HT-29 (cell line): ENCODE results near the gene SLC16A5. TPM values are rescaled to one million over a fixed set of nuclear protein-coding genes. Genes with fewer than 3 reads are reported as not detected.

Experiments
- DNase-seq: peaks from one replicate; pipeline ENCODE4 v3.0.0-alpha.2; 2015; ENCODE audit warnings: low spot score
- total RNA-seq: library from RNA; depleted of rRNA; stranded (reverse); fragments of >200 nt; shearing (Covaris generic); gene quantifications from 2 replicates; pipeline ENCODE4 v1.2.3, GENCODE V29; 2014

The SLC16A5 gene
- total RNA-seq, 1 experiment from 2014 or later, result 264 TPM

DNA sequence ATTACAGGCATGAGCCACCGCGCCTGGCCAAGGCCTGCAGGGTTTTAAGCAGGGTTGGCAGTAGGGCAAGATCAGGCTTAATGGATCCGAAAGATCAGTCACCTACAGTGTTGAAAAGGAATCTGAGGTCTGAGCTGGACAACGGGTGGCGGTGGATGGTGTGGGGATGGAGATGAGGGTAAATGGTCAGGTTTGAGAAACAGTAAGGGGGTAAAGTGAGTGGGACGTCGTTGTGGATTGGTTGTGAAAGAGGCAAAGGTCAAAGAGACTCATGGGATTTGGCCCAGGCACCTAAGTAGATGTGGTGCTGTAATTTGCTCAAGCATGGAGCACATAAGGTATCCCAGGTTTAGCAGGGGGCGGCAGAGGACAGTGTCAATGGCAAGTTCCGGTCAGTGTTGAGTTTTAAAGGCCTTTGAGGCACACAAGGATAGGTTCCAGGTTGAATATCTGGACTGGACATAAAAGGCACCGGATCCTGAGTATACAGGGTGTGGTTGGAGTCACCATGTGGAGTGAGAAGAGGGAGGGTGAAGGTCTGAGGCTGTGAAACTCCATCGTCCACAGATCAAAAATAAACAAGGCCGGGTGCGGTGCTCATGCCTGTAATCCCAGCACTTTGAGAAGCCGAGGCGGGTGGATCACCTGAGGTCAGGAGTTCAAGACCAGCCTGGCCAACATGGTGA, 1.1 kb upstream of the SLC16A5 start:
- DNase-seq, result no peak

DNA sequence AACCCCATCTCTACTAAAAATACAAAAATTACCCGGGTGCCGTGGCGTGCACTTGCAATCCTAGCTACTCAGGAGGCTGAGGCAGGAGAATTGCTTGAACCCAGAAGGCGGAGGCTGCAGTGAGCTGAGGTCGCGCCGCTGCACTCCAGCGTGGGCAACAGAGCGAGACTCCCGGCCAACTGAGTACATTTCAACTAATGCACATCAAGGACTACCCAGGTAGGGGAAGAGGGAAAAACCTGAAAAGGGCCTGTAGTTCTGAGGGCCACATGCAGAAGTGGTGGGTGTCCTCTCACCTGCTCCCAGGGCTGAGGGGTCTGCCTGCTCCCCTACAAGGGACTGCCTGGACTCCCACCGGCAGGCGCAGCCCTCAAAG, 584 bp upstream of the SLC16A5 start:
- no peak for DNase-seq

DNA sequence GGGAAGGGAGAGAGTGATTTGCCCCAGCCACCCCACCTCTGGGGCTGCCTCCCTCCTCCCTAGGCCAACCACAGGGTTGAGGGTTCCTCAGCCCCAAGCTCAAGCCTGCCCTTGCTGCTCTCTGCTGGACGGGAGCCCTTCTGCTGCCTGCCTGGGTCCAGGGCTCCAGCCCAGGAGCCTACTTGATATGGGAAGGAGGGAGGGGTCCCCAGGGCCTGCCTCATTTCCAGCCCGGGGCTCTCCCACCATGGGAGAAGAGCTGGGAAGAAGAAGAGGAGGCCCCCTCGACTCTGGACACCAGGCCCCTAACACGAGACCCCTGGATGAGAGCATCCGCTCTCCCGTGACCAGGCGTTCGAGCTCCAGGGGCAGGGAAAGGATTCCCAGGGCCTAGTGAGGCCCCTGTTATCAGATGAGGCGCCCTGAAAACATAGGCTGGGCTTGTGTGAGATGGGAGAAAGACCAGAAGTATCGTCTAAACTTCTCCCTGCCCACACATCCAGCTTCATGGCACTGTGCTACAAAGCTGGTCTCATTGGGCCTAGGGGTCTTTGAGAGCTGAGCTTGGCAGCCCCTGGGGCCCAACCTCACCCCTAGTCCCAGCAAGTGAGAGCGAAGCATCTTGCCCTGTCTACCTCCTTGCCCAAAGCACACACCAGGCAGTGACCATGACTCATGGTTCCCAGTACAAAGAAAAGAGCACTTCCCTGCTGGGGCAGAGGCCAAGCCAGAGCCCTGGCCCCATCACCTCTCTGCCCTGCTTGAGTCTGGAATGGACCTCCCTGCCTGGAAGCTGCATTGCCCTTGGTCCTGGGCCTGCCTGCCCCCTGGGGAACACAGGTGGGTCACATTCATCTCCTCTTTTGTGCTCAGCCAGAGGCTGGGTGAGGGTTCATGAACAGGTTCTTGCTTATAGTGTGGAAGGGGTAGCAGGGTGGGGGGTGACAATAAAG, 987 bp downstream of the SLC16A5 start:
- peak; percentile 73 for DNase-seq

DNA sequence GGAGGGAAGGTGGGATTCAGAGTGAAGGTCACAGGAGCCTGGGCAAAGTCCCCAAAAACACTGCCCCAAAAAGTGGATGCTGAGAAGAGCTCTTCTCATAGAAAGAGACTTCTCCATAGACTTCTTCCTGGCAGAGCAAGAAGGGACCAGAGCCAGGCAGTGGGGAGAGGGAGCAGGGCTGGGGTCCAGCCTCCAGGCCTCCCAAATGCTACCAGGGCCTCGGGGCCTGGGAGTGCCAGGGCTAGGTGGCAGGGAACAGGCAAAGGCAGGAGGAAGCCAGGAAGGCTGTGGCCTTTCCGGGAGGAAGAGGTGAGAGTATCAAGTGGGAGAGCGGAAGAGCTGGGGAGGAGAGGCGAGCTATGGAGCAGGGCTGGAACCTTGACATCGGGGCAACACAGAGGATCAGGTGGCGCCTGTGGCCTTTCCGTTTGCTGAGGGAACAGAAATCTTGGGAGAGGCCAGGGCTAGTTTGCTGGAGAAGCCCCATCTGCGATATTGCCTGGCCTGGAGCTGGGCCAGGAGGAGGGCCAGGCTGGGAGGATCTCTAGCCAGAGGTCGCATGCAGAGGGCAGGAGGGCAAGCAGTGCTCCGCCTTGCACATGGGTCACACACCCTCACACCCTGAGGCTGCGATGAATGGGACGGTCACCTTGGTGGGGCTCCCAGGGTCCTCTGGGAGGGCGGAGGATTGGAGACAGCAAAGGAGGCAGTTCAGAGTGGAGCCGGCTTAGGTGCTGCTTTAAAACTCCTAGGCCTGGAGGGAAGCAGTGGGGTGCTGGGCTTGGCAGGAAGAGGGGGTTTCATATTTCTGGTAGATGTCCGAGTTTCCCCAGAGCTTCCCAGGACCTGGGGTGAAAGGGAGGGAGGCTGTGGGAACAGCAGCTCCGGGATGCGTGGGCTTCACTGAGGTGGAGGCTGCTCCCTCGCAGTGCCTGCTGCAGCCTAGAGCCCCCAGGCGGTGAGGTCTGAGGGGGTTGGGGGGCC, 3.4 kb downstream of the SLC16A5 start:
- DNase-seq, result peak; percentile 64

DNA sequence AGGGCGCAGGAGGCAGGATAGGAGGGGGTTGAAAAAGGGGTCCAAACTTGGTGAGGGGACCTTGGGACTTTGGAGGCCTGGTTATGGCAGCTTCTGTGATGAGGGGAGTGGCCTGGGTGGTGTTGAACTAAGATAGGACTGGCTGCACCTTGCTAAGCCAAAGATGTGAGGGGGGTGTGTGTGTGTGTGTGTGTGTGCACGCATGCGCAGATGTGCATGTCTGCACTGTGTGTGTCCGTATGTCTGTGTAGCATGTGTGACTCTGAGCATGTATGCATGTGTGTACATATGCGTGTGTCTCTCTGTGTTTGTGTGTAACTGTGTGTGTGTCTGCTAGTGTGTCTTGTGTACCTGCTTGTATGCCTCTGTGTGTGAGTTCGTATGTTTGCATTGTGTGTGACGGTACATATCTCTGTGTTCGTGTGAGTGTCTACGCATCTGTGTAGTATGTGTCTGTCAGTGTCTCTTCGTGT, 4.1 kb downstream of the SLC16A5 start:
- DNase-seq, result no peak

DNA sequence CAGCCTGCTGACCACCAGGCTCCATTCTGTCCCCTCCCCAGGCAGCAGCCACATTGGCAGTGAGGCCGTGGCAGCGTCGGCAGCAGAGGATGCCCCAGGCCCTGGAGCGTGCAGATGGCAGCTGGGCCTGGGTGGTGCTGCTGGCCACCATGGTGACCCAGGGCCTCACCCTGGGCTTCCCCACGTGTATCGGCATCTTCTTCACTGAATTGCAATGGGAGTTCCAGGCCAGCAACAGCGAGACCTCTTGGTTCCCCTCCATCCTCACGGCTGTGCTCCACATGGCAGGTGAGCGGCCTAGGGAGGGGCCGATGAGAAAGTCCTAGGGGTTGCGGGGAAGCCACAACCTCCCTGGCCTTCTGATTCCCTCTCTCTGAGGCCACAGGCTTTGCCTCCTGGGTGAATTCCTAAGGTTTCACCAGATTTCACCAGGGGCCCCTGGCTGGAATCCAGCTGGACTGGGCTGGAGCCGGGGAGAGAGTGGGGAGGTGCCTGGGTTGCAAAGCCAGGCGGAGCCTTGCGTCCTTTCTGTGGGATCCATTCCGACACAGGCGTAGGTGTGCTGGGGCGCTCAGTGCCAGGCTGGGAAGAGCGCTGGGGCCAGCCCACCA, 5.9 kb downstream of the SLC16A5 start:
- DNase-seq, result peak; percentile 70

DNA sequence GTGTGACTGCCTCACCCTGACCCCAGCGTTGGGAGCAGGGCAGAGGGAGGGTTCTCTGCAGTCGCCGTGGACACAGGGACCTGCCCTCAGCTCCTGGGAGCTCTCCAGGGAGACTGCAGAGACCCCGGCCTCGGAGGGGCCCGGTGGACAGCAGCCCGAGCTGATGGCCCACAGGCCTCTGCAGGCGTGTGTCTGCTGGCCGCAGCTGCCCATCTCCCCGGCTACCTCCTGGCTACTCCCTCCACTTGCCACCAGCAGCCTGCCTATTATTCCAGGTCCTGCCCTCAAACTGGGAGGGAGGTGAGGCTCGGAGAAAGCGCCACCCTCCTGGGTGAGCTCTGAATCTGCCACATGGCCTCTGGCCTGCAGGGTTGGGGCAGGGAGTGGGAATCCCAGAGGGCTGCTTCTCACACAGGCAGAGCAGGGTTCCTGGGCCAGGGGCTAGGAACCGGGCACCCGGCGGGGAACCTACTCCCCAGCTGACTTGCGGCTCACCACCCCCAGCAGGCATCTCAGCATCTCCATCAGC, 7.2 kb downstream of the SLC16A5 start:
- peak; percentile 89 for DNase-seq

DNA sequence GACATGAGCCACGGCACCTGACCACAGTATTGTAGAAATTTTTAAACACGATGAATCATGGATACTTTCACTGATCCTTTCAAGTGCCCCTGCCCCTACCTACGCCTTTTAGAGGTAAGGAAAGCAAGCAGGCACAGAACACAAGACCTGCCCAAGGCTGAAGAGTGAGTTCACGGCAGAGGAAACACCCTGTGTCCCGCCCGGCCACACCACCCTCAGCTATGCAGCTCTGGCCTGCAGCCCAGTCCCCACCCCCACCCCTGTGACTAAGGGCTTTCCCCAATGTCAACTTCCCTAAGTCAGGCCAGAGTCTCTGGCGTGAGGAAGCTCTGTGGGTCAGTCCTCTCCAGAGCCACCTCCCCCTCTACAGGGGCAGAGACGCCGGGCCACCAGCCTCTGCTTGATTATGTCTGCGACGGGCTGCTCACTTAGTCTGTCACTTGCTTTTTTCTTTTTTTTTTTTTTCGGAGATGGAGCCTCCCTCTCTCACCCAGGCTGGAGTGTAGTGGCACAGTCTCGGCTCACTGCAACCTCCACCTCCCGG, 8.4 kb downstream of the SLC16A5 start:
- peak; percentile 98 for DNase-seq

DNA sequence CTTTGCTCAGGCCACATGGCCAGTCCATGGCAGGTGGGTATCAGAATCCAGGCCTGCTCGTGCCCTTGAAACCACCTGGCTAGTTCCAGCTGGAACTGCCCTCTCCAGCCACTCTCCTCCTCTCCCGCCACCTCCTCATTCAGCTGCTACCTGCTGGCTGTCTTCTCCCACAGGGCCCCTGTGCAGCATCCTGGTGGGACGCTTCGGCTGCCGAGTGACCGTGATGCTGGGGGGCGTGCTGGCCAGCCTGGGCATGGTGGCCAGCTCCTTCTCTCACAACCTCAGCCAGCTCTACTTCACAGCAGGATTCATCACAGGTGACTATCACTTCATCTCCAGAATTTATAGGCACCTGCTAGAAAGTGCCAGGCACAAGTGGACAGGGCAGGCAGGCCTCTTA, 10.1 kb downstream of the SLC16A5 start:
- DNase-seq, result no peak

DNA sequence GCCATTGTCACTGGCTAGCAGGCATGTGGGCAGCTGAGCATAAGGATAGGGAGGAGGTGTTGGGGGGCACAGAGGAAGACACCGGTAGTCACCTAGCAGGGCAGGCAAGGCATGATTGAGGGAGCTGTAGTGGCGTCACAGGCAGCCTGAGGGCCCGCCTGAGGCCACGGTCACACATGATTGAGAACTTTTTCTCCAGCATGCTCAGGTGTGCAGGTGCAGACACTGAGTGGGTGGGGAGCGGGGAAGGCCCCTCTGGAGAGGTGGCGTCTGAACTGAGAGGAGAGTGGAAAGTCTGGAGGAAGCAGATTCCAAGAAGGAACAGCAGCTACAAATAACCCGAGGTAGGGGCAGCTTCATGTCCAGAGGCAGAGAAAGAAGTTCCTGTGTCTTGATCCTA, 11.1 kb downstream of the SLC16A5 start:
- no peak for DNase-seq

DNA sequence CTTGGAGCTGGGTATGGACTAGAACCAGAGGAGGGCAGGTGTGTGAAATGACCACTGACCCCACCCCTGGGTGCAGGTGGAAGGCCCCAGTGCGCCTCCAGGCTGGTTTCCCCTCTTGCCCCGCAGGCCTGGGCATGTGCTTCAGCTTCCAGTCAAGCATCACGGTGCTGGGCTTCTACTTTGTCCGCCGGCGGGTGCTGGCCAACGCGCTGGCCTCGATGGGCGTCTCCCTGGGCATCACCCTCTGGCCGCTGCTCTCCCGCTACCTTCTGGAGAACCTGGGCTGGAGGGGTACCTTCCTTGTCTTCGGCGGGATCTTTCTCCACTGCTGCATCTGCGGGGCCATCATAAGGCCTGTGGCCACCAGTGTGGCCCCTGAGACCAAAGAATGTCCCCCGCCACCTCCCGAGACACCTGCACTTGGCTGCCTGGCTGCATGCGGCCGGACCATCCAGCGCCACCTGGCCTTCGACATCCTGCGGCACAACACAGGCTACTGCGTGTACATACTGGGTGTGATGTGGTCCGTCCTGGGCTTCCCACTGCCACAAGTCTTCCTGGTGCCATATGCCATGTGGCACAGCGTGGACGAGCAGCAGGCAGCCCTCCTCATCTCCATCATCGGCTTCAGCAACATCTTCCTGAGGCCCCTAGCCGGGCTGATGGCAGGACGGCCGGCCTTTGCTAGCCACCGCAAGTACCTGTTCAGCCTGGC, 12.3 kb downstream of the SLC16A5 start:
- DNase-seq, result no peak

DNA sequence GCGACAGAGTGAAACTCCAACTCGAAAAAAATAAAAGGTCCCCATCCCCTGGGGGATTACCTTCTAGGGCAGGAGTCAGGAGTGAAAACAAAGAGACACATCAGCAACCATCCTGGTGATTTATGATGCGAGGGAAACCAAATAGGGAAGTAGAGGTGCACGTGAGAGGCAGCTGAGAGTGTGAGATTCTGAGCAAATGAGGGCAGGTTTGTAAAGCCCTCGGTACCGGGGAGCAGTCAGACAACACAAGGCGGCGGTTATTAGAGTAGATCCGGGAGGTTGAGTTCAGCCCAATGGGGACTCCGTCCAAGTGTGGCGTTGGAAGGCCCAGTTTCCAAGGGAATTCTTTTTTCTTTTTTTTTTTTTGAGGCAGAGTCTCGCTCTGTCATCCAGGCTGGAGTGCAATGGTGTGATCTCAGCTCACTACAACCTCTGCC, 14.6 kb downstream of the SLC16A5 start:
- no peak for DNase-seq

DNA sequence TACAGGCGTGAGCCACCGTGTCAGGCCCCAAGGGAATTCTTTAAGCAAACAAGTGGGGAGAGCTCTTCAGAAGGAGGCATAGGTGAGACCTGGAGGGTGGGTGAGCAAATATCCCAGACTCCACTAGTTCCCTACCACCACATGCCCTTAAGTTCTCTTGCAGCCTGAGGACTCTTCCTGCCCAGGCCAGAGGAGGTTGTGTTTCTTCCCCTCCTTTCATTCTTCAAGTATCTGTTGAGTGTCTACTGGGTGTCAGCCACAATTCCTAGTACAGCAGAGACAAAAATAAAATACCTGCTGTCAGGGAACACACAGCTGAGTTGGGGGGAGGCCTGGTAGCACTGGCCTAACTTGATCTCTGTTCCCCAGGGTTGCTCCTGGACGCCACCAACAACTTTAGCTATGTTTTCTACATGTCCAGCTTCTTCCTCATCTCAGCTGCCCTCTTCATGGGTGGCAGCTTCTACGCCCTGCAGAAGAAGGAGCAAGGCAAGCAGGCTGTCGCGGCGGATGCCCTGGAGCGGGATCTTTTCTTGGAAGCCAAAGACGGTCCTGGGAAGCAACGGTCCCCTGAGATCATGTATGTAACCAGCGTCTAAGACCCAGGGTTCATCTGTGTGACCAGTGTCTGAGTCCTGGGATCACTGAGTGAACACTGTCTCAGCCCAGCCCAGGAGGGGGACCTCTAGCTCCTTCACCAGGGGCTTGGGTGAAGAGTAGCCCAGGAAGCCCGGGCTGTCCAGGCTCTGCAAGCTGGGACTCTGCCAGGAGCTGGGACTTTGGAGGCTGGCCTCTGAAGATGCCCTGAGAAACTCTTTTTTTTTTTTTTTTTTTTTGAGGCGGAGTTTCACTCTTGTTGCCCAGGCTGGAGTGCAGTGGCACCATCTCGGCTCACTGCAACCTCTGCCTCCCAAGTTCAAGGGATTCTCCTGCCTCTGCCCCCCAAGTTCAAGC, 16.1 kb downstream of the SLC16A5 start:
- no peak for DNase-seq

DNA sequence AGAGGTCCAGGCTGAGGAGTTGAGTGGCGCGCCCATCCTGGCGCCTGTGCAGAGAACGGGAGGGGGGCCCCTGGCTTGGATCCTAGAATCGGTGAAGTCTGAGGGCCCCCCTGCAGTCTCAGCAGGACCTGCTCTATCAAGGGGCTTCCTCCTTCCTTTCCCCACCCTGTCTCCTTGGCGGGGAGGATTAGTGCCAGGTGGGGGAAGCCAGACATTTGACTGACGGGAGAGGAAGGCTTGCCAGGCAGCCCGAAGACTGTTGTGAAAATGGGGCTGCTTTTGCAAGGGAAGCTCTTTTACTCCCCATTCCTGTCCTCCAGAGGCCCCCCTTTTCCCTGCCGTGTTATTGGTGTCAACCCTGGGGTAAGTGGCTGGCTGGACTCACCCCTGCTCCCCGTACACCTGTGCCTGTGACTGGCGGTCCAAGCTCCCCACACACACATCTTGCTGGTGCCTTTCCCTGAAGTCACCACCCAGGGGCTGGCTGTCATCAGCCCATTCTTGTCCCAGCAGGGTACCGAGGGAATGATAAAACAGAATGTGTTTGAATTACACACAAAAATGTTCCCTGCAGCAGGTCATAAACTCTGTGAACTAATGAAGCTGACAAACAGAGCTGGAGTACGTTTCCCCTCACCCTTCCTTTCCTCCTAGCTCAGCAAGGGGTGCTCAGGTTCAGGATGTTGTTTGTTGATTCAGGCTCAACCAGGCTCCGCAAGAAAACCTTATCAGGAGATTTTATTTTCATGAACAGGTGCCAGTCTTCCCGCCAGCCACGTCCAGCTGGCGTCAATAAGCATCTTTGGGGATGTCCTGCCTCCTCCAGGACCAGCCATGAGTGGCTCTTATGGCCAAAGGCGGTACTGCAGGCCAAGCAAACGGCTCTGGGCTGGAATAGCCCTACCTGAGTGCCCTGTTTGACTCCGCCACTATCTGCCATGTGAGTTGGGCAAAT, 17.6 kb downstream of the SLC16A5 start:
- peak; percentile 87 for DNase-seq

DNA sequence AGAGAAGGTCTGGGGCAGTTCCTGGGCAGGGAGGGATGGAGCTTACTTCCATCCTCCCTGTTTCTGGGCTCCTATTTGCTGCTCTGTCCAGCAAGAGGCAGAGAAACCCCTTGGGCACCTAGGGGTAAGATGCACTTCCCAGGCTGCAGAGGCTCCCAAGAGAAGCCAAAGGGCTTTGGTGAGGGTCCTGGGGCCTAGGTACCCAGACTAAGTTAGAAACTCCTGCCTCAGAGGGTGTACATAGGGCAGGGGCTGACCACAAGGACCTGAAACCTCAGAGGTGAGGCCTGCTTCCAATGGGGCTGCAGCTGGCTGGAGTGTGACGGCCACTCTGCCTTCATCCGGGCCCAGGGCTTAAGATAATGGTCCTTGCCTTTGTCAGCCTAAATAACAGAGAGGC, 20.4 kb downstream of the SLC16A5 start:
- no peak for DNase-seq

DNA sequence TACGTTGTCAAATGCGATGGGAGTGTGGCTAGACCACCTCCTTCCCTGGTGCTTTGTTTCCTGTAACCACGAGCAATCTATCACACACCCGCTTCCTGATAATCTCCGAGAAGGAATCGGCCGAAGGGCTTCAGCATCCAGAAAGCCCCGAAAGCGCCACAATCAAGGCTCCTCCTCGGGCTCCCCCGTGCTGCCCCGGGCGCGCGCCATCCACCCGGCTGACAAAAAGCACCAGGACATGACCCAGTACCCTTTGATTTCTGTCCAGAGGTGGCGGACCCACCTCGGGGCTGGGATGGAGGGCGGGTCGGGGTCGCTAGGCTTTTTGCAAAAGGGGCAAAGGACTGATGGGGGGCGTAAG, 21.3 kb downstream of the SLC16A5 start:
- DNase-seq, result no peak

DNA sequence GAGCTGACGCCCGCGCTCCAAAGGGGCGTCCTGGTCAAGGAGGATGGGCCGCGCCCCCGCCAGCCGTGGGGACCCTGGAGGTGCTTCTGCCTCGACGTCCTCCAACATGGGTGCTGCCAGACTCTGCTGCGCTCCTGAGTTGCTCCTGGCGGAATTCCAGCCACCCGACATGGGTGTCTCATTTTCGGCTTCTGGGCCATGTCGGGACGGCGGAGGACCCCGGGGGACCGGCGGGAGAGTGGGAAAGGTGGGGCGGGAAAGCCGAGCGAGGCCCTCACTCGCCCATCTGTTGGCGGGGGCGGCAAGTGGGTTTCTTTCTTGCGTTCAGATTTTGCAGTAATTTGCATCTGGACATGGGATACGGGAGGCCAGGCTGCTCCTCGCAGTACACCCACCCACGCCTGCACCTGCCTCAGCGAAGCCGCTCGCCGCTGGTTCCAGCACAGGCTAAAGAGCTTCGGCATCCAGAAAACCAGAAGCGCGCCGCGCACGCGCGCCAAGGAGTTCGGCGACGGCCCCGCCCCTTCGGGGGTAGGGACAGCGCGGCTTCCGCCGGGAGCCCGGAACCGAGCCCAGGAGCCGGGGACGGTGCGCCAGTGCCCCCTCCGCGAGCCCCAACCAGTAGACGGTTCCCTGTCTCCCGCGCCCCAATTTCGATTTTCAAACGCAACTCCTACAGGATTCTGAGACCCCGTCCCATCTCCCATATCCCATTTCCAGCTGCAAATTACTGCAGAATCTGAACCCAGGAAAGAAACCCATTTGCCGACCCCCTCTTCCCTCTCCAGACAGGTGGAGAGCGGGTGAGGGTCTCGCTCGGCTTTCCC, 21.9 kb downstream of the SLC16A5 start, which contains the start of gene ARMC7:
ARMC7 (plus strand) TSS at position 563 of the 827 bp plus-strand sequence. CDS start 320 bp downstream, outside the sequence.
- peak; percentile 90 for DNase-seq
